ENCODE data around the gene TRAF2. TPM values are rescaled to one million over a fixed set of nuclear protein-coding genes. Genes with fewer than 3 reads are reported as not detected.

TRAF2 gene
- total RNA-seq, 1 donor from 2014 or later, result 5.3 TPM

DNA sequence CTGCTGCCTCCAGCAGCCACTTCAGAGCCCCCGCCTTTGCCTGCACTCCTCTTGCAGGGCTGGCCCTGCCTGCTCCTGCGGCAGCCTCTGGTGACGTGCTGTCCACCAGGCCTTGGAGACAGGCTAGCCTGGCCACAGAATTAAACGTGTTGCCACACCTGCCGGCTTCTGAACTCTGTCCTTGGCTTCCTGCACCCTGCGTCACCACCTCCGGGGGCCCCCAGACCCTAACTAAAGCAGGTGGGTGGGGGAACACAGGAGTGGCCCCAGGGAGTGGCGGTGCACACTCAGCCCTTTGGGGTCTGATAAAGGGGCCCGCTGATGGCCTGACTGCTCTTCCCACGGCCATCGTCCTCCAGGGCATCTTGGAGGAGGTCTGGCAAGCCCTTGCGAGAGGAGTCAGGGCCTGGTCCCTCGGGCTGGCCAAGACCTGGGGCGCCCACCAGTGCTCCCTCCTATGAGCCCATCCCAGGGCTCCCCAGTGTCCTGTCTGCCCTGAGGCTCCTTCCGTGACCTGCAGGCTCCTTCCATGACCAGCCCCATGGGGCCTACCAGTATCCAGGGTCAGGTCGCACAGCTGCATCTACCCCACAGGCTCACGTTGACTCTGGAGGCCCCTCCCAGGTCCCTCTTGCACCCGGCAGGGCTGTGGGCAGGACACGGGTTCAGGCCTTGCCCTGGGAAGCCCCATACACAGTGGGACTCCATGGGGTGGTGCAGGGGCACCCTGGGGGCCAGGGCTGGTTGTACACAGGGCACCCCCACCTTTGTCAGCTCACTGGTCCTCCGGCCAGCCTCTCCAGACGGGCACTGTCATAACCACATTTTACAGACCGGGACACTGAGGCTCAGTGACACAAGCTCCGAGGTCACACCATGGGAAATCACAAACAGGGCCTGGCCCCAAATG lies 35.2 kb upstream of the TRAF2 start:
- TF ChIP-seq, protein P1, sequence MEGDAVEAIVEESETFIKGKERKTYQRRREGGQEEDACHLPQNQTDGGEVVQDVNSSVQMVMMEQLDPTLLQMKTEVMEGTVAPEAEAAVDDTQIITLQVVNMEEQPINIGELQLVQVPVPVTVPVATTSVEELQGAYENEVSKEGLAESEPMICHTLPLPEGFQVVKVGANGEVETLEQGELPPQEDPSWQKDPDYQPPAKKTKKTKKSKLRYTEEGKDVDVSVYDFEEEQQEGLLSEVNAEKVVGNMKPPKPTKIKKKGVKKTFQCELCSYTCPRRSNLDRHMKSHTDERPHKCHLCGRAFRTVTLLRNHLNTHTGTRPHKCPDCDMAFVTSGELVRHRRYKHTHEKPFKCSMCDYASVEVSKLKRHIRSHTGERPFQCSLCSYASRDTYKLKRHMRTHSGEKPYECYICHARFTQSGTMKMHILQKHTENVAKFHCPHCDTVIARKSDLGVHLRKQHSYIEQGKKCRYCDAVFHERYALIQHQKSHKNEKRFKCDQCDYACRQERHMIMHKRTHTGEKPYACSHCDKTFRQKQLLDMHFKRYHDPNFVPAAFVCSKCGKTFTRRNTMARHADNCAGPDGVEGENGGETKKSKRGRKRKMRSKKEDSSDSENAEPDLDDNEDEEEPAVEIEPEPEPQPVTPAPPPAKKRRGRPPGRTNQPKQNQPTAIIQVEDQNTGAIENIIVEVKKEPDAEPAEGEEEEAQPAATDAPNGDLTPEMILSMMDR (IDR thresholded peaks at IDR 0.05; ENCODE audit: insufficient read depth, low read length, severe bottlenecking), result no peak
- peaks cover 3% of the 10 kb centered on the region for H3K27me3 ChIP-seq (ENCODE audit: control insufficient read depth, insufficient read depth, low read length)
- H3K4me3 ChIP-seq (ENCODE audit: low read depth, low read length), result no peak overlapping the region
- DNase-seq (ENCODE audit: low read depth), result no peak
- peaks cover 10% of the 10 kb centered on the region for H3K36me3 ChIP-seq (ENCODE audit: control insufficient read depth, insufficient read depth, low read length)
- FAIRE-seq, result no peak

DNA sequence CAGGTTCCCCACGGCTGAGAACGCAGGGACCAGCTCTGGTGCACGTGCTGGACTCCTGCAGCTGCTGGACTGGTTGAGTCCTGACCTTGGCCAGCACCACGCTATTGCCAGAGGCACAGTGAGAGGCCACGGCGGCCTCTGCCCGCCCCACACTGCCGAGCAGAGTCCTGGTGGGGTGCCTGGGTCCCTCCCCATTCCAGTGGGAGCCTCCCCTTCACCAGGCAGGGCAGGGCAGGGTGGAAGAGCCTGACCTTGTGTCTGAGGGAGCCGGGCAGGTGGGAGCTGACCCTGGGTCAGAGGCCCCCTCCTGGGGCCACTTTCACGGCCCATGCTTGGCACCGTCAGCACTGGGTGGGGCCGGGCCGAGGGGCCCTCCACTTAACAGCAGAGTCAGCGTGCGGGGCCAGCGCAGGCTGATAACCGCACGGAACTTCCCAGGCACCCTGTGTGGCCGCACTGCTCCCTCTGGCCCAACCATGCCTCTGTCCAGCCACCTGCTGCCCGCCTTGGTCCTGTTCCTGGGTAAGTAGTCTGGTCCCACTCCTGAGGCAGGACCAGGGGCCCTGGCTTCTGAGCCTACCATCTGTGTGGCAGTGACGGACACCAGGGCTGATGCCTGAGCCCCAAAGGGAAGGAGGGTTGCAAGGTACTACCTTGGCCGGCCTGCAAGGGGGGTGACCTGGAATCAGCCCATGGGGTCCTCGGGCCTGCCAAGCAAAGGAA lies 34.2 kb upstream of the TRAF2 start, which contains the start of gene MAMDC4:
TSS of gene MAMDC4 (plus strand) at position 406 of the 723 bp plus-strand sequence. CDS start at position 477, 71 bp downstream.
- TF ChIP-seq, protein P1 (IDR thresholded peaks at IDR 0.05; ENCODE audit: insufficient read depth, low read length, severe bottlenecking), result no peak
- no peak within 1 kb of the TSS for H3K4me3 ChIP-seq (ENCODE audit: low read depth, low read length)
- DNase-seq (ENCODE audit: low read depth), result no peak
- no peaks in the 10 kb centered on the region for H3K27me3 ChIP-seq (ENCODE audit: control insufficient read depth, insufficient read depth, low read length)
- FAIRE-seq, result no peak
- peaks cover 10% of the 10 kb centered on the region for H3K36me3 ChIP-seq (ENCODE audit: control insufficient read depth, insufficient read depth, low read length)

DNA sequence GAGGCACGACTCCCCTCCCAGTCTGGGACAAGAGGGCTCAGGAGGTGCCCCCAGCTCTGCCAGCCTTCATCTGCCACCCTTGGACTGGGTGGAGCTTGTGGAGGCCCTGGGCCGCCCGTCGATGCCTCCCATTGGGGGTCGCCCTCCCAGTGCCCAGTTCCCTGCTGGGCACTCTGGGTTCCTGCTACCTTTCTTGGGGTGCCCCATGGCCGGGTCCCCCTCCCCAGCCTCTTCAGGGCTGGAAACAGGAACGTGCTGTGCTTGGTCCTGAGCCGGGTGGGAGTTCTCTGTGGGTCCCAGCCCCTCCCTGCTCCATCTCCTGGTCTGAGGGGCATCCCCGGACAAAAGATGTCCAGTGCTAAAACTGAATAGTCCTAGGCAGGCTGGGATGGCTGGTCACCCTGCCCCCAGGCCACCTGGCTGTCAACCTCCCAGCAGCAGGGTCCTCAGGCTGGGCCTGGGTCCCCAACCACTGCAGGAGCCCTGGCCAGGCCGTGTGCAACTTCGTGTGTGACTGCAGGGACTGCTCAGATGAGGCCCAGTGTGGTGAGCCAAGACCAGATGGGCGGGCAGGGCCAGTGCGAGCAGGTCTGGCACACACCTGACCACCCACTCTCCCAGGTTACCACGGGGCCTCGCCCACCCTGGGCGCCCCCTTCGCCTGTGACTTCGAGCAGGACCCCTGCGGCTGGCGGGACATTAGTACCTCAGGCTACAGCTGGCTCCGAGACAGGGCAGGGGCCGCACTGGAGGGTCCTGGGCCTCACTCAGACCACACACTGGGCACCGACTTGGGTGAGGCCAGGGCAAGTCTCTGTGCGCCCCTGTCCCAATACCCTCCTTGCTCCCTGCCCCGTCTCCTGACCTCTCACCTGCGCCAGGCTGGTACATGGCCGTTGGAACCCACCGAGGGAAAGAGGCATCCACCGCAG lies 33.4 kb upstream of the TRAF2 start:
- peaks cover 10% of the 10 kb centered on the region for H3K36me3 ChIP-seq (ENCODE audit: control insufficient read depth, insufficient read depth, low read length)
- no peaks in the 10 kb centered on the region for H3K27me3 ChIP-seq (ENCODE audit: control insufficient read depth, insufficient read depth, low read length)
- FAIRE-seq (no peak), DNase-seq (ENCODE audit: low read depth) (no peak)
- no peak overlapping the region for H3K4me3 ChIP-seq (ENCODE audit: low read depth, low read length)
- TF ChIP-seq, protein P1 (IDR thresholded peaks at IDR 0.05; ENCODE audit: insufficient read depth, low read length, severe bottlenecking), result no peak

DNA sequence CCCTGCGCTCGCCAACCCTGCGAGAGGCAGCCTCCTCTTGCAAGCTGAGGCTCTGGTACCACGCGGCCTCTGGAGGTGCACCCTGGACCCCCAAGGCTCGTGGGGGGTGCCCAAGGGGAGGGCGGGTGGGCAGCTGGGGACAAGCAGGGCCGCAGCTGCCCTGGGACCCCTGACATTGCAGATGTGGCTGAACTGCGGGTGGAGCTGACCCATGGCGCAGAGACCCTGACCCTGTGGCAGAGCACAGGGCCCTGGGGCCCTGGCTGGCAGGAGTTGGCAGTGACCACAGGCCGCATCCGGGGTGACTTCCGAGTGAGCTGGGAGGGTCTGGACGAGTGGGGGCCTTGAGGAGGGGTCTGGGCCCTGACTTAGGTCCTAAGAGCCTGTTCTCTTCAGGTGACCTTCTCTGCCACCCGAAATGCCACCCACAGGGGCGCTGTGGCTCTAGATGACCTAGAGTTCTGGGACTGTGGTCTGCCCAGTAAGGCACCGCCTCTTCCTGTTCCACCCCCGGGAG lies 32.7 kb upstream of the TRAF2 start:
- H3K36me3 ChIP-seq (ENCODE audit: control insufficient read depth, insufficient read depth, low read length), result peaks cover 10% of the 10 kb centered on the region
- no peak overlapping the region for H3K4me3 ChIP-seq (ENCODE audit: low read depth, low read length)
- H3K27me3 ChIP-seq (ENCODE audit: control insufficient read depth, insufficient read depth, low read length), result no peaks in the 10 kb centered on the region
- TF ChIP-seq, protein P1 (IDR thresholded peaks at IDR 0.05; ENCODE audit: insufficient read depth, low read length, severe bottlenecking), result no peak
- no peak for FAIRE-seq
- DNase-seq (ENCODE audit: low read depth), result no peak

DNA sequence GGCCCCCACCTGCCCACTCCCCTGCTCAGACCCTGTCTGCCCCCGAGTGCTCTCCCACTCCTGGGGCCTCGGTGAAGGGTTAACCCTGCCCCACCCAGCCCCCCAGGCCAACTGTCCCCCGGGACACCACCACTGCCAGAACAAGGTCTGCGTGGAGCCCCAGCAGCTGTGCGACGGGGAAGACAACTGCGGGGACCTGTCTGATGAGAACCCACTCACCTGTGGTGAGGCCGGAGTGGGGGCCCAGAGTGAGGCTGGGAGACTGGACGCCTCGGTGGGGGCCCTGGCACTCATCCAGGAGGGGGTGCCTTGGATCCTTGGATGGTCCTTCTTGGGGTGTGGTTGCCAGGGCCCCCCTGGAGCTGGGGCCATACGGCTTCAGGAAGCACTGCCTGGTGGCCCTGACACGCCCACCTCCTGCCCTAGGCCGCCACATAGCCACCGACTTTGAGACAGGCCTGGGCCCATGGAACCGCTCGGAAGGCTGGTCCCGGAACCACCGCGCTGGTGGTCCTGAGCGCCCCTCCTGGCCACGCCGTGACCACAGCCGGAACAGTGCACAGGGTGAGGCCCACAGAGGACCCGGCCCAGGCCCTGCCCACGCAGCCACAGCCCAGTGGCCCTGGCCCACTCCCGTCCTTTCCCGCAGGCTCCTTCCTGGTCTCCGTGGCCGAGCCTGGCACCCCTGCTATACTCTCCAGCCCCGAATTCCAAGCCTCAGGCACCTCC lies 32.0 kb upstream of the TRAF2 start:
- Histone ChIP-seq H3K27me3 (ENCODE audit: control insufficient read depth, insufficient read depth, low read length) (no peaks in the 10 kb centered on the region), H3K36me3 (ENCODE audit: control insufficient read depth, insufficient read depth, low read length) (peaks cover 10% of the 10 kb centered on the region), H3K4me3 (ENCODE audit: low read depth, low read length) (no peak overlapping the region)
- DNase-seq (ENCODE audit: low read depth), result no peak
- TF ChIP-seq, protein P1 (IDR thresholded peaks at IDR 0.05; ENCODE audit: insufficient read depth, low read length, severe bottlenecking), result no peak
- FAIRE-seq, result no peak
